Measurements from ENCODE around the gene ZBTB16. TPM values are rescaled to one million over a fixed set of nuclear protein-coding genes. Genes with fewer than 3 reads are reported as not detected.

ZBTB16 gene
- total and polyA plus RNA-seq, 4 donors = 8.9 to 140 (median 34.5) TPM

- WGBS = 90% methylated on average over 8 of the region's 8 CpGs
- no peak overlapping the region for H3K4me3 ChIP-seq (ENCODE audit: low read depth in 1 of 3, low read length in 3 of 3)
- H3K36me3 ChIP-seq (ENCODE audit: control insufficient read depth in 4 of 4, insufficient read depth in 3 of 4, low read depth in 1 of 4, low read length in 3 of 4) = peaks cover 0 to 11% (median 4%) of the 10 kb centered on the region in 4 donors
- DNase-seq (ENCODE audit: low spot score) = no peak
- TF ChIP-seq CTCF (IDR thresholded peaks at IDR 0.05; ENCODE audit: low read depth, low read length, missing input control) = no peak
- no peak for TF ChIP-seq TAF1 (conservative IDR thresholded peaks at IDR 0.05)
- TF ChIP-seq NR2F2 (IDR thresholded peaks at IDR 0.05) = no peak
- TF ChIP-seq GABPA (IDR thresholded peaks at IDR 0.05 in 1 of 2, conservative IDR thresholded peaks at IDR 0.05 in 1 of 2) = no peak
- no peak for TF ChIP-seq FOXA1 (IDR thresholded peaks at IDR 0.05)
- no peak for TF ChIP-seq ATF3 (IDR thresholded peaks at IDR 0.05)
- TF ChIP-seq ZBTB33 (IDR thresholded peaks at IDR 0.05) = no peak
- TF ChIP-seq JUND (IDR thresholded peaks at IDR 0.05) = no peak
- no peak for TF ChIP-seq SP1 (IDR thresholded peaks at IDR 0.05)
- no peaks in the 10 kb centered on the region for H3K27me3 ChIP-seq (ENCODE audit: control insufficient read depth in 4 of 4, insufficient read depth in 4 of 4, low read length in 3 of 4)
- H3K27ac ChIP-seq (ENCODE audit: low read depth in 1 of 2, low read length in 2 of 2) = no peak overlapping the region
- no peaks in the 10 kb centered on the region for H3K9me3 ChIP-seq (ENCODE audit: control insufficient read depth in 4 of 4, low read length in 3 of 4)
- no peak overlapping the region for H3K9ac ChIP-seq (ENCODE audit: low read depth in 1 of 2, low read length in 2 of 2)
- peaks cover 26 to 47% (median 39%) of the 10 kb centered on the region in 4 donors for H3K4me1 ChIP-seq (ENCODE audit: control insufficient read depth in 4 of 4, insufficient read depth in 4 of 4, low read length in 3 of 4)
Observed at GRCh38 chr11:114120606-114121005, 61.1 kb downstream of the ZBTB16 start.

GRCh38 chr11:114121138-114121537, 61.6 kb downstream of the ZBTB16 start:
- H3K27me3 ChIP-seq (ENCODE audit: control insufficient read depth in 4 of 4, insufficient read depth in 4 of 4, low read length in 3 of 4) = no peaks in the 10 kb centered on the region
- no peak overlapping the region for H3K4me3 ChIP-seq (ENCODE audit: low read depth in 1 of 3, low read length in 3 of 3)
- DNase-seq (ENCODE audit: low spot score) = no peak
- WGBS = 82% methylated on average over 6 of the region's 6 CpGs
- H3K9ac ChIP-seq (ENCODE audit: low read depth in 1 of 2, low read length in 2 of 2) = no peak overlapping the region
- TF ChIP-seq FOXA2 (IDR thresholded peaks at IDR 0.05) (no peak), ZBTB33 (IDR thresholded peaks at IDR 0.05) (no peak), SP1 (IDR thresholded peaks at IDR 0.05) (no peak)
- H3K36me3 ChIP-seq (ENCODE audit: control insufficient read depth in 4 of 4, insufficient read depth in 3 of 4, low read depth in 1 of 4, low read length in 3 of 4) = peaks cover 0 to 16% (median 8%) of the 10 kb centered on the region in 4 donors
- H3K4me1 ChIP-seq (ENCODE audit: control insufficient read depth in 4 of 4, insufficient read depth in 4 of 4, low read length in 3 of 4) = peaks cover 22 to 43% (median 38%) of the 10 kb centered on the region in 4 donors
- no peak overlapping the region for H3K27ac ChIP-seq (ENCODE audit: low read depth in 1 of 2, low read length in 2 of 2)
- H3K9me3 ChIP-seq (ENCODE audit: control insufficient read depth in 4 of 4, low read length in 3 of 4) = no peaks in the 10 kb centered on the region

GRCh38 chr11:114121804-114122504, 62.4 kb downstream of the ZBTB16 start:
- 42% methylated on average over 6 of the region's 6 CpGs for WGBS
- no peak for DNase-seq (ENCODE audit: low spot score)
- H3K4me1 ChIP-seq (ENCODE audit: control insufficient read depth in 4 of 4, insufficient read depth in 4 of 4, low read length in 3 of 4) = peaks cover 22 to 43% (median 40%) of the 10 kb centered on the region in 4 donors
- no peak for TF ChIP-seq FOXA2 (IDR thresholded peaks at IDR 0.05)
- no peak for TF ChIP-seq ATF3 (IDR thresholded peaks at IDR 0.05)
- TF ChIP-seq JUND (IDR thresholded peaks at IDR 0.05) = no peak
- TF ChIP-seq TAF1 (conservative IDR thresholded peaks at IDR 0.05) = no peak
- peak; percentile 34 to 38 for TF ChIP-seq HNF4A (conservative IDR thresholded peaks at IDR 0.05)
- TF ChIP-seq RXRA (IDR thresholded peaks at IDR 0.05) = peak; percentile 27 to 62
- no peak for TF ChIP-seq HNF4G (IDR thresholded peaks at IDR 0.05)
- TF ChIP-seq GABPA (IDR thresholded peaks at IDR 0.05 in 1 of 2, conservative IDR thresholded peaks at IDR 0.05 in 1 of 2) = no peak
- peak; percentile 80 for TF ChIP-seq YY1 (IDR thresholded peaks at IDR 0.05)
- peak; percentile 23 for TF ChIP-seq MAX (IDR thresholded peaks at IDR 0.05)
- no peak for TF ChIP-seq REST (IDR thresholded peaks at IDR 0.05)

More at GRCh38 chr11:114121804-114122504, 62.4 kb downstream of the ZBTB16 start:
- Histone ChIP-seq H3K36me3 (ENCODE audit: control insufficient read depth in 4 of 4, insufficient read depth in 3 of 4, low read depth in 1 of 4, low read length in 3 of 4) (peaks cover 0 to 19% (median 13%) of the 10 kb centered on the region in 4 donors), H3K27me3 (ENCODE audit: control insufficient read depth in 4 of 4, insufficient read depth in 4 of 4, low read length in 3 of 4) (no peaks in the 10 kb centered on the region), H3K27ac (ENCODE audit: low read depth in 1 of 2, low read length in 2 of 2) (peak overlapping the region; percentile 19 to 65), H3K4me3 (ENCODE audit: low read depth in 1 of 3, low read length in 3 of 3) (no peak overlapping the region), H3K9me3 (ENCODE audit: control insufficient read depth in 4 of 4, low read length in 3 of 4) (no peaks in the 10 kb centered on the region), H3K9ac (ENCODE audit: low read depth in 1 of 2, low read length in 2 of 2) (no peak overlapping the region)

Measured in liver (tissue), 9 donors.